Neural cell (in vitro differentiated cells): ENCODE measurements around the gene PDE8A. TPM values are rescaled to one million over a fixed set of nuclear protein-coding genes. Genes with fewer than 3 reads are reported as not detected.
"Not testable (repeated sequence)": the region's sequence is repeated elsewhere in the genome, so short reads cannot be mapped to it uniquely, and the experiment has no call there.

Source experiments
- H2AFZ ChIP-seq: fragments of 200-600, 300-800 bp; sonication (generic), shearing (Covaris generic); 2 replicates; pipeline ENCODE4 v1.6.0; 2014; ENCODE audit warnings: low read depth, mild to moderate bottlenecking, antibody characterized with exemption, low read length, moderate library complexity
- H3F3A ChIP-seq: fragments of 200-600 bp; shearing (Covaris generic); 2 replicates; pipeline ENCODE4 v1.6.1; 2016; ENCODE audit warnings: mild to moderate bottlenecking, moderate library complexity, mixed read lengths, antibody characterized with exemption, low read length; ENCODE audit not compliant: insufficient read depth, poor library complexity, severe bottlenecking
- H3K27ac ChIP-seq: fragments of 200-600, 300-800 bp; sonication (generic), shearing (Covaris generic); 2 replicates; pipeline ENCODE4 v1.5.1; 2014; ENCODE audit warnings: mild to moderate bottlenecking, low read length, moderate library complexity
- H3K27me3 ChIP-seq: fragments of 300-800, 200-600 bp; sonication (generic), shearing (Covaris generic); 2 replicates; pipeline ENCODE4 v1.6.0; 2014; ENCODE audit warnings: mild to moderate bottlenecking, low read depth, low read length, moderate library complexity; ENCODE audit not compliant: insufficient read depth
- H3K36me3 ChIP-seq: fragments of 300-800, 200-600 bp; sonication (generic), shearing (Covaris generic); 2 replicates; pipeline ENCODE4 v1.5.1; 2014; ENCODE audit warnings: mild to moderate bottlenecking, antibody characterized with exemption, low read length, moderate library complexity; ENCODE audit not compliant: insufficient read depth
- H3K4me2 ChIP-seq: fragments of 300-800, 200-600 bp; sonication (generic), shearing (Covaris generic); 2 replicates; pipeline ENCODE4 v1.6.0; 2014; ENCODE audit warnings: mild to moderate bottlenecking, low read length
- H3K4me3 ChIP-seq: fragments of 300-800, 200-600 bp; sonication (generic), shearing (Covaris generic); 2 replicates; pipeline ENCODE4 v1.5.1; 2014; ENCODE audit warnings: mild to moderate bottlenecking, low read length, moderate library complexity
- H3K79me2 ChIP-seq: fragments of 200-600 bp; shearing (Covaris generic); replicated peaks from 2 replicates; pipeline ENCODE4 v1.6.0; 2014; ENCODE audit warnings: mild to moderate bottlenecking, low read length, moderate library complexity; ENCODE audit not compliant: insufficient read depth
- H3K9ac ChIP-seq: fragments of 300-800, 200-600 bp; sonication (generic), shearing (Covaris generic); 2 replicates; pipeline ENCODE4 v1.6.1; 2016; ENCODE audit warnings: mild to moderate bottlenecking, low read length, mixed read lengths
- H3K9me2 ChIP-seq: fragments of 200-600 bp; shearing (Covaris generic); 2 replicates; pipeline ENCODE4 v1.6.1; 2016; ENCODE audit warnings: mild to moderate bottlenecking, low read length, mixed read lengths; ENCODE audit not compliant: insufficient read depth
- H3K9me3 ChIP-seq: fragments of 200-600, 300-800 bp; sonication (generic), shearing (Covaris generic); 2 replicates; pipeline ENCODE4 v1.6.1; 2016; ENCODE audit warnings: mild to moderate bottlenecking, mixed run types, low read length, moderate library complexity, mixed read lengths
- H4K20me1 ChIP-seq: fragments of 200-600 bp; shearing (Covaris generic); 2 replicates; pipeline ENCODE4 v1.6.1; 2016; ENCODE audit warnings: mild to moderate bottlenecking, mixed run types; ENCODE audit not compliant: insufficient read depth
- CTCF ChIP-seq: fragments of 450-650 bp; IDR thresholded peaks from 2 replicates; pipeline ENCODE4 v1.5.1; 2014; ENCODE audit warnings: antibody characterized with exemption, mild to moderate bottlenecking, moderate library complexity; ENCODE audit not compliant: poor library complexity, severe bottlenecking
- EP300 ChIP-seq: fragments of 450-650 bp; conservative IDR thresholded peaks from 2 replicates; pipeline ENCODE4 v1.6.1; 2014; ENCODE audit warnings: antibody characterized with exemption, mild to moderate bottlenecking, moderate library complexity; ENCODE audit not compliant: poor library complexity, severe bottlenecking
- EZH2 ChIP-seq: fragments of 200-600, 300-800 bp; shearing (Covaris generic), sonication (generic); IDR thresholded peaks from 2 replicates; pipeline ENCODE4 v1.6.1; 2014; ENCODE audit warnings: antibody characterized with exemption, low read length, borderline replicate concordance, mild to moderate bottlenecking; ENCODE audit not compliant: insufficient read depth, poor library complexity, severe bottlenecking
- MXI1 ChIP-seq: fragments of 450-650 bp; conservative IDR thresholded peaks from 2 replicates; pipeline ENCODE4 v1.6.1; 2014; ENCODE audit warnings: antibody characterized with exemption, mild to moderate bottlenecking; ENCODE audit not compliant: poor library complexity, severe bottlenecking
- POLR2AphosphoS5 ChIP-seq: IDR thresholded peaks from 2 replicates; pipeline ENCODE4 v1.6.1; 2012
- RAD21 ChIP-seq: fragments of 450-650 bp; conservative IDR thresholded peaks from 2 replicates; pipeline ENCODE4 v1.6.1; 2014; ENCODE audit warnings: antibody characterized with exemption, mild to moderate bottlenecking, moderate library complexity
- REST ChIP-seq: IDR thresholded peaks from 2 replicates; pipeline ENCODE4 v1.6.1; 2012; ENCODE audit warnings: borderline replicate concordance
- SMC3 ChIP-seq: fragments of 450-650 bp; conservative IDR thresholded peaks from 2 replicates; pipeline ENCODE4 v1.6.1; 2014; ENCODE audit warnings: antibody characterized with exemption, mild to moderate bottlenecking, moderate library complexity; ENCODE audit not compliant: poor library complexity
- TAF1 ChIP-seq: IDR thresholded peaks from 2 replicates; pipeline ENCODE4 v1.6.1; 2012; ENCODE audit warnings: low read depth
- polyA plus RNA-seq: library from polyadenylated mRNA; depleted of rRNA; stranded (reverse); fragments of >200 nt; gene quantifications from 2 replicates; pipeline ENCODE4 v1.2.3, GENCODE V29; 2014

PDE8A gene
- polyA plus RNA-seq, 1 donor from 2014 or later = 13.2 TPM

DNA sequence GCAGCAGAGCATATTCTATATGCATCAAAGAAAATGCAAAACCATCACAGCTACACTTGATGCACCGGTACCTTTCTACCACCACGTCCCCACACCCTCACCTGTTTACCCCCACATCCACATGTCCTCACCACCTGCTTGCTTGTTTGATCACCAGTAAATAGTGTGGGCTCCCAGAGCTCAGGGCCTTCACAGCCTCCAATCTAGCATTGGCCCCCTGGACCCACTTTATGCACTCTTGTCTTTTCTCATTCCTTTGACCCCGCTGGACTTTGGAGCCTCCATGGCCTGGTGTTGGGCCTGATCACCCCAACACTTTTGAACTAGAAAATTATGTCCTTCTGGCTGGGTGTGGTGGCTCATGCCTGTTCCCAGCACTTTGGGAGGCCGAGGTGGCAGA lies 190.1 kb downstream of the PDE8A start:
- TF ChIP-seq EP300 = no peak
- no peak for TF ChIP-seq TAF1
- TF ChIP-seq CTCF = no peak
- no peak for TF ChIP-seq REST
- no peak for TF ChIP-seq MXI1
- H4K20me1 ChIP-seq = no peaks in the 10 kb centered on the region
- H3K4me3 ChIP-seq = no peak overlapping the region
- H3K9me3 ChIP-seq = no peaks in the 10 kb centered on the region
- no peak overlapping the region for H2AFZ ChIP-seq
- no peaks in the 10 kb centered on the region for H3K27me3 ChIP-seq
- H3K27ac ChIP-seq = no peak overlapping the region
- H3K9ac ChIP-seq = no peak overlapping the region
- no peaks in the 10 kb centered on the region for H3K9me2 ChIP-seq
- no peaks in the 10 kb centered on the region for H3K79me2 ChIP-seq
- no peaks in the 10 kb centered on the region for H3K36me3 ChIP-seq
- H3K4me2 ChIP-seq = no peak overlapping the region
- no peaks in the 10 kb centered on the region for H3F3A ChIP-seq

DNA sequence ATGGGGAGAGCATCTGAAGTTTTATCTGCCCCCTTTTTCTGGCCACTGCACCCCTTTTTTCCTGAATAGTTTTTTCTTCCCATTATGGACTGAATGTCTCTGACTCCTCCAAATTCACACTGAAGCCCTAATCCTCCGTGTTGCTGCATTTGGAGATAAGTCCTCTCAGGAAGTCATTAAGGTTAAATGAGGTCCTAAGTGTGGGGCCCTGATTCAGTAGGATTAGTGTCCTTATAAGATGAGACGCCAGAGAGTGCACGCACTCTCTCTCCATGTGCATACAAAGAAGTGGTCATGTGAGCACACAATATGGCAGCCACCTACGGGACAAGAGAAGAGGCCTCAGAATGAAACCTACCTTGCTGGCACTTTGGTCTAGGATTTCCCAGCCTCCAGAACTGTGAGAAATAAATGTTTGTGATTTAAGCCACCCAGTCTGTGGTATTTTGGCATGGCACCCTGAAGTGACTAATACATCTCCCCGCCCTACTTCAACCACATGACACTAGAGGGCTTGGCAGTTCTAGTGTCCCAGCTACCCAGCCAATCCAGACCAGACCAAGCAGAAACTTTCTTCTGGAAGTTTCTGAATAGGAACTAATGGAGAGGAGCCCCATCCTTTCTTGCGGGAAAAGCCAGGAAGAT lies 191.3 kb downstream of the PDE8A start:
- TF ChIP-seq EP300 (no peak), MXI1 (no peak), RAD21 (no peak), EZH2 (no peak), POLR2AphosphoS5 (no peak), TAF1 (no peak), SMC3 (no peak), CTCF (no peak), REST (no peak)

GRCh38 chr15:85173630-85174029 lies 192.0 kb downstream of the PDE8A start:
- H3K79me2 ChIP-seq, H2AFZ ChIP-seq, H3K9ac ChIP-seq, H4K20me1 ChIP-seq, H3K27me3 ChIP-seq, H3K4me2 ChIP-seq, H3K9me2 ChIP-seq, H3F3A ChIP-seq, H3K36me3 ChIP-seq, H3K9me3 ChIP-seq, H3K4me3 ChIP-seq, H3K27ac ChIP-seq: not testable (repeated sequence)

More for the DNA sequence above, 191.3 kb downstream of the PDE8A start:
- no peaks in the 10 kb centered on the region for H3K27me3 ChIP-seq
- no peaks in the 10 kb centered on the region for H4K20me1 ChIP-seq
- no peak overlapping the region for H3K4me2 ChIP-seq
- no peaks in the 10 kb centered on the region for H3K79me2 ChIP-seq
- H3K9ac ChIP-seq = no peak overlapping the region
- H3K9me2 ChIP-seq = no peaks in the 10 kb centered on the region
- H3K9me3 ChIP-seq = no peaks in the 10 kb centered on the region
- no peak overlapping the region for H3K27ac ChIP-seq
- no peaks in the 10 kb centered on the region for H3K36me3 ChIP-seq
- H3F3A ChIP-seq = no peaks in the 10 kb centered on the region
- no peak overlapping the region for H3K4me3 ChIP-seq
- no peak overlapping the region for H2AFZ ChIP-seq
